ENCODE measurements around the gene MADD.

MADD gene

DNA sequence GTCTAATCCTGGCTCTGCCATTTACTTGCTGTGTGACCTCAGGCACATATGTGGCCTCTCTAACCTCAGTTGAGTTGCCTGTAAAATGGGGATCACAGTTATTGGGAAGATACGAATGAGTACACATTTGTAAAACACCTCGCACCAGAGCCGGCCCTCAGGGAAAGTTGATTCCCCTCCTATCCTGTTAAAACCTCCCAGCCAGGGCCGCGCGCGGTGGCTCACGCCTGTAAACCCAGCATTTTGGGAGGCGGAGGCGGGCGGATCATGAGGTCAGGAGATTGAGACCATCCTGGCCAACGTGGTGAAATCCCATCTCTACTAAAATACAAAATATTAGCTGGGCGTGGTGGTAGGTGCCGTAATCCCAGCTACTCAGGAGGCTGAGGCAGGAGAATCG, 90.4 kb downstream of the MADD start:
- DNase-seq, result no peak

DNA sequence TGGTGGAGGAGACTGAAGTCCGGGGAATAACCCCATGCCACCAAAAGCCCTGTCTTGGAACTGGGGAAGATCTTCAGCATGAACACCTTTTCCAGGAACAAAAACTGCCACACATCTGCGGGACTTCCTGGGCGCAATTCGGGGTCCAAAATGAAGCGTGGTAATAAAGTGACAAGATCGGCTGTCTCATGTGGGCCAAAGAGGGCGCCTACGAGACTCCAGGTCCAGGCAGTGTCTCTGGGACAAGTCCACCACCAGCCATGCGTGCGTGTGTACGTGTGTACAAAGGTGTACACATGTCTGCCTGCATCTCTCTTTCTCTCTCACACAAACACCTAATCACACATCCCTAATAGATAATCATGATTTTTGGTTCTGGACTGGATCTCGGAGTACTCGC, 91.5 kb downstream of the MADD start:
- no peak for DNase-seq

DNA sequence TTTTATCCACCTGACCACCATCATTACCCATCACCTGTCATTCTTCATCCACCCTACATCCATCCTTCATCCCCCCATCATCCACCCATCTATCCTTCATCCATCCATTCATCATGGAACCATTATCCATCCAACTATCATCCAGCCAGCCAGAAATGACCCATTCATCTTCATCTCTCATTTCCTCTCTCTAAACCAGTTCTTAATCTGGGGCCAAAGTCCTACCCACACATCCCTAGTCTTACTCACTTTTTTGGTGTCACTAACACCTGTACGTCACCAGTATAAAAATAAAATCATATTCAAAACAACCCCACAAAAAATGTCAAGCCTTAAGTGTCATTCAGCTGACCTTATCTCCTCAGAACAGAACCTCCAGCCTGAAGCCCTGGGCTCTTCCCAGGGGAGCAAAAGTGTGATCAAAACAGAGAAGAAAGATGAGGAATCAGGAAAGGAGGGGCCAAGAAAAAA, 96.1 kb downstream of the MADD start:
- DNase-seq, result no peak

GRCh38 chr11:47369676-47370075, 99.7 kb downstream of the MADD start:
- DNase-seq, result no peak

DNA sequence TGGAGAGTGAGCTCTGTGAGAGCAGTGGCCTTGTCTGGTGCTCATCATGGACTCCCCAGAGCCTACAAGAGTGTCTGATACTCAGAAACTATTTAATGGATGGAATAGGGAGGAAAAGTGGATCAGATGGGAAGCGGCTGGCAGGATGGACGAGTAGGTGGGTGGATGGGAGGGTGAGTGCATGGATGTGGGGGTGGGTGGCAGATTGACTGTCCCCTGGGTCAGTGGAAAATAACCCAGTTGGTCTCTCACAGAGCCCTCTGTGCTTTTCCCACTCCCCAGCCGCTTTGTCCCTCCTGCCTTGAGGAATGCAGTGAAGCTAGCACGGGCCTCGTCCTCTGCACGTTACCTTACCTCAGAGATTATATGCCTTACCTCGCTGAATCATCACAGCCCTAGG, 102.5 kb downstream of the MADD start:
- DNase-seq, result no peak

- DNase-seq, result peak; percentile 6
Observed at GRCh38 chr11:47373876-47374719, 104.2 kb downstream of the MADD start.

DNA sequence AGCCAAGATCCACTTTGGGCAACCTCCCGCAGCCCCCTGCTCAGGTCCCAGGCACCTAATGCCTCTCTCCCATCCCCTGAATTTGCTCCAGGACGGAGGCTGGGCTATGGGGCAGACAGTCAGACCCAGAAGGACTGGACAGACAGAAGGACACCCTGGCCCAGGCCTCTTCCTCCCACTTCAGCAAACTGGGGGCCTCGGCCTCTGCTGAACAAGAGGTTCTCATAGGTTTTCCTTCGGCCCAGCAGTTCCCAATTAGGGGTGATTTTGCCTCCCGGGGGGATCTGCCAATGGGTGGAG, 104.7 kb downstream of the MADD start:
- DNase-seq, result no peak

GRCh38 chr11:47375020-47375419, 105.1 kb downstream of the MADD start:
- no peak for DNase-seq

- DNase-seq, result no peak
Observed at GRCh38 chr11:47375546-47376085, 105.7 kb downstream of the MADD start.

DNA sequence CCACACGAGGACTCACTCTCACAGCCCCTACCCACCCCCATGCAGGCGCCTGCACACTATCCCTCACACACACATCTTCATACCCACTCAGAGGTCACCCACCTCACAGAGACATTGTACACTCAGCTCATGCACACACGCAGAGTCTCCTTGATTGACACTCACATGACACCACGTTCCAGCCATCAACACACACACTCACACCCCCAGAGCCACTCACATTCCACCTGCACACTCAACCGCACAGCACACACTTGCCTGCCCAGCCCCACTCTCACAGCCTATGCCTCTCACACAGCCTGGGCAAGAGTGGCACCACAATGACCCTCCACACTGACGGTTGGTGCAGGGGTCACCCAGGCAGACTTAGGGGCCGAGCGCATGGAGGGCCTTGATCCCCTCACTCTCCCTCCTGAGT, 106.2 kb downstream of the MADD start:
- DNase-seq, result no peak

GRCh38 chr11:47376525-47377371, 106.8 kb downstream of the MADD start:
- no peak for DNase-seq

- no peak for DNase-seq
Observed at GRCh38 chr11:47377571-47378009, 107.7 kb downstream of the MADD start.

GRCh38 chr11:47378010-47378835, 108.3 kb downstream of the MADD start, which contains the start of gene SPI1:
Gene SPI1 (minus strand): TSS chr11:47378547. CDS start chr11:47378353, 194 bp downstream.
- no peak for DNase-seq

- DNase-seq, result no peak
Observed at GRCh38 chr11:47378836-47379170, 108.9 kb downstream of the MADD start.

DNA sequence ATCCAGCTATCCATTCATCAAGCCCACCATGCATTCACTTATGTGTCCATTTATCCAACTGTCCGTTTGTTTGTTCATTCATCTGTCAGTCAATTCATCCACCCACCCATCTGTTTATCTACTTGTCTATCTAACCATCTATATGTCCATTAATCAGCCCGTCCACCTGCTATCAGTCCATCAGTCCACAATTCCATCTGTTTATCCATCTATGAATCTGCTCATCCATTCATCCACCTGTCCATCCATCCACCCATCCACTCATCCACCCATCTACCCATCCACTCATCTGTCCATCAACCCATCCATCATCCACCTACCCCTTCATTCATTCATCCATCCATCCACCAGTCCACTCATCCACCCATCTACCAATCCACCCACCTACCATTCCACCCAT, 109.4 kb downstream of the MADD start:
- DNase-seq, result no peak
